ENCODE measurements around the gene HRK. TPM values are rescaled to one million over a fixed set of nuclear protein-coding genes. Genes with fewer than 3 reads are reported as not detected.

The HRK gene
- total RNA-seq, 4 donors from 2014 or later: 0.11 to 0.17 TPM; not detected in 2

GRCh38 chr12:116881877-116882507 is 751 bp upstream of the HRK start:
- Histone ChIP-seq H3K27ac (replicated peaks in 1 of 4) (no peak overlapping the region), H3K36me3 (no peaks in the 10 kb centered on the region), H3K4me1 (peaks cover 27 to 44% (median 43%) of the 10 kb centered on the region in 4 donors), H3K9me3 (no peaks in the 10 kb centered on the region), H3K27me3 (peaks cover 11 to 87% (median 49%) of the 10 kb centered on the region in 4 donors), H3K4me3 (peak overlapping the region; percentile 42 to 56 (median 44))
- no peak for DNase-seq (ENCODE audit: extremely low spot score)
- TF ChIP-seq CTCF (IDR thresholded peaks at IDR 0.05): no peak
- no peak for TF ChIP-seq EP300 (IDR thresholded peaks at IDR 0.05)
- no peak for TF ChIP-seq POLR2A (IDR thresholded peaks at IDR 0.05; ENCODE audit: low read depth)
- TF ChIP-seq POLR2AphosphoS5 (IDR thresholded peaks at IDR 0.05): no peak
- whole genome bisulfite sequencing: 9% methylated on average over 18 of the region's 29 CpGs
- intact Hi-C loops (cut with DNase I): loop anchor here (2.0 kb wide), 1 partner anchor 179 kb away; no protein-coding TSS in a partner anchor

GRCh38 chr12:116880817-116881324 is 370 bp downstream of the HRK start:
- H3K27me3 ChIP-seq: peaks cover 11 to 92% (median 56%) of the 10 kb centered on the region in 4 donors
- H3K36me3 ChIP-seq: no peaks in the 10 kb centered on the region
- intact Hi-C loops (cut with DNase I): no loop called here
- 0% methylated on average over 9 of the region's 65 CpGs for WGBS
- DNase-seq (ENCODE audit: extremely low spot score): no peak
- H3K27ac ChIP-seq (replicated peaks in 1 of 4): no peak overlapping the region
- TF ChIP-seq POLR2AphosphoS5 (IDR thresholded peaks at IDR 0.05): no peak
- peak in 1 of 3 experiments; percentile 4 for TF ChIP-seq CTCF (IDR thresholded peaks at IDR 0.05)
- H3K9me3 ChIP-seq: no peaks in the 10 kb centered on the region
- peak overlapping the region; percentile 42 to 56 (median 44) for H3K4me3 ChIP-seq
- H3K4me1 ChIP-seq: peaks cover 27 to 44% (median 43%) of the 10 kb centered on the region in 4 donors

GRCh38 chr12:116880213-116880816 is 926 bp downstream of the HRK start:
- Histone ChIP-seq H3K9me3 (peaks cover 0 to 2% (median under 1%) of the 10 kb centered on the region in 4 donors), H3K4me1 (peaks cover 27 to 44% (median 43%) of the 10 kb centered on the region in 4 donors), H3K36me3 (no peaks in the 10 kb centered on the region), H3K27ac (replicated peaks in 1 of 4) (no peak overlapping the region), H3K27me3 (peaks cover 11 to 97% (median 58%) of the 10 kb centered on the region in 4 donors), H3K4me3 (peak overlapping the region; percentile 42 to 56 (median 44))
- no peak for DNase-seq (ENCODE audit: extremely low spot score)
- TF ChIP-seq POLR2AphosphoS5 (IDR thresholded peaks at IDR 0.05): no peak
- TF ChIP-seq POLR2A (IDR thresholded peaks at IDR 0.05; ENCODE audit: low read depth): no peak
- TF ChIP-seq CTCF (IDR thresholded peaks at IDR 0.05): no peak
- TF ChIP-seq EP300 (IDR thresholded peaks at IDR 0.05): no peak
- 5% methylated on average over 21 of the region's 21 CpGs for WGBS
- intact Hi-C loops (cut with DNase I): no loop called here

GRCh38 chr12:116879509-116880212 is 1.6 kb downstream of the HRK start:
- H3K9me3 ChIP-seq: peaks cover 0 to 8% (median 5%) of the 10 kb centered on the region in 4 donors
- peaks cover 11 to 100% (median 58%) of the 10 kb centered on the region in 4 donors for H3K27me3 ChIP-seq
- H3K4me1 ChIP-seq: peaks cover 27 to 44% (median 43%) of the 10 kb centered on the region in 4 donors
- H3K27ac ChIP-seq (replicated peaks in 1 of 4): no peak overlapping the region
- H3K4me3 ChIP-seq: peak overlapping the region in 3 of 4 donors; percentile 28 to 31 (median 30)
- no peaks in the 10 kb centered on the region for H3K36me3 ChIP-seq
- 4% methylated on average over 32 of the region's 52 CpGs for WGBS
- DNase-seq (ENCODE audit: extremely low spot score): no peak
- no peak for TF ChIP-seq CTCF (IDR thresholded peaks at IDR 0.05)
- TF ChIP-seq POLR2AphosphoS5 (IDR thresholded peaks at IDR 0.05): no peak
- no peak for TF ChIP-seq POLR2A (IDR thresholded peaks at IDR 0.05; ENCODE audit: low read depth)
- no peak for TF ChIP-seq EP300 (IDR thresholded peaks at IDR 0.05)
- intact Hi-C loops (cut with DNase I): no loop called here
